ENCODE data around the gene XRCC4.

Gene XRCC4

DNA sequence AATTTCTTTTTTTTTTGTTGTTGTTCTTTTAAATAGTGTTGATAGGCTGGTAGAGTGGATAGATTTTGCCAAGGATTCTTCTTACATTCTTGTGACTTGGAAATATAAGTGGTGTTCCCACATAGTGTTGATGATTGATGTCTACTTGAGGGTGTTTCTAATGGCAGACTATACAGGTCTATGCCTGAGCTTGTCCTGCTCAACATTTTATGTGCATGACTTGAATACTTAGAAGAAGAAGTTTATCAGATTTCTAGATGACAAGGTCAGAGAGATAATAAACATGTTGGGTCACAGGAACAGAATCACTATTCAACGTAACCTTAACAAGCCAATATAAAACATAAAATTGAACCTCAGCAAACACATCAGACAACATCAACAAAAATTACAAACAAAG, 24.2 kb downstream of the XRCC4 start:
- ChIA-PET CTCF (interaction anchor here (1.3 kb wide), 1 partner anchor 12 kb away, joined by 4 read pairs; no protein-coding TSS in a partner anchor), POLR2A (no interaction called here)
- H3K4me3 ChIP-seq (ENCODE audit: low read depth, low read length) = no peak overlapping the region
- TF ChIP-seq, protein P1, sequence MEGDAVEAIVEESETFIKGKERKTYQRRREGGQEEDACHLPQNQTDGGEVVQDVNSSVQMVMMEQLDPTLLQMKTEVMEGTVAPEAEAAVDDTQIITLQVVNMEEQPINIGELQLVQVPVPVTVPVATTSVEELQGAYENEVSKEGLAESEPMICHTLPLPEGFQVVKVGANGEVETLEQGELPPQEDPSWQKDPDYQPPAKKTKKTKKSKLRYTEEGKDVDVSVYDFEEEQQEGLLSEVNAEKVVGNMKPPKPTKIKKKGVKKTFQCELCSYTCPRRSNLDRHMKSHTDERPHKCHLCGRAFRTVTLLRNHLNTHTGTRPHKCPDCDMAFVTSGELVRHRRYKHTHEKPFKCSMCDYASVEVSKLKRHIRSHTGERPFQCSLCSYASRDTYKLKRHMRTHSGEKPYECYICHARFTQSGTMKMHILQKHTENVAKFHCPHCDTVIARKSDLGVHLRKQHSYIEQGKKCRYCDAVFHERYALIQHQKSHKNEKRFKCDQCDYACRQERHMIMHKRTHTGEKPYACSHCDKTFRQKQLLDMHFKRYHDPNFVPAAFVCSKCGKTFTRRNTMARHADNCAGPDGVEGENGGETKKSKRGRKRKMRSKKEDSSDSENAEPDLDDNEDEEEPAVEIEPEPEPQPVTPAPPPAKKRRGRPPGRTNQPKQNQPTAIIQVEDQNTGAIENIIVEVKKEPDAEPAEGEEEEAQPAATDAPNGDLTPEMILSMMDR (IDR thresholded peaks at IDR 0.05; ENCODE audit: insufficient read depth, low read length, missing control alignments) = no peak
- DNase-seq (ENCODE audit: low read depth, low spot score) = no peak

DNA sequence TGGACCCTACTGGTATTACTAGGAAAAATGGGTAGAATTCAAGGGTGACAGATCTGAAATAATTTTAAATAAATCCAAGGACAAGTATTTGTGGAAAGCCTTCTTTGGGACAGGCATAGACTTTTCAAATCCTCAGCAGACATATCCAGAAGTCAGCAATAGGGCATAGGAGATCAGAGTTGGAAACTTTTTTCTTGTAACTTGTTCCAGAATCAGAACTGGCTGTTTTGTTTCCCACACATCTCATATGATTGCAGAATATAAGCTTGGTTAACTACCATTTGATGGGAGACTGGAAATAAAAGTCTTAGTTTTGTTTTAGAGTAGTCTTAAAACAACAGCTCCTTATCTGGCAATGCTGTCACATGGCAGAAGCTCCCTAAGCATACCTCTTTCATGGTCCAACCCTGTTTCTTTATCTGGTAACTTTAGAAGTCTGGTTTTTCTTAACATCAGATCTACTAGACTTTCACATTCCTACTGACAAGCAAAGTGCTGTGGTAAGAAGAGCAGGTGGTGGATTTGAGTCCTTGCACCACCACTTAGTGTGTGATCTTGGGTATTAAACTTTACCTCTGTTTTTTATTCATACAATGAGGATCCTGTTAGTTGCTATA, 25.1 kb downstream of the XRCC4 start:
- no peak for DNase-seq (ENCODE audit: low read depth, low spot score)
- TF ChIP-seq, protein P1 (IDR thresholded peaks at IDR 0.05; ENCODE audit: insufficient read depth, low read length, missing control alignments) = no peak
- ChIA-PET POLR2A (interaction anchor here (1.3 kb wide), 1 partner anchor 25 kb away, joined by 3 read pairs; the partner anchor contains the start of genes TMEM167A and XRCC4), CTCF (interaction anchor here (1.3 kb wide), 1 partner anchor 13 kb away, joined by 4 read pairs; no protein-coding TSS in a partner anchor)
- no peak overlapping the region for H3K4me3 ChIP-seq (ENCODE audit: low read depth, low read length)

DNA sequence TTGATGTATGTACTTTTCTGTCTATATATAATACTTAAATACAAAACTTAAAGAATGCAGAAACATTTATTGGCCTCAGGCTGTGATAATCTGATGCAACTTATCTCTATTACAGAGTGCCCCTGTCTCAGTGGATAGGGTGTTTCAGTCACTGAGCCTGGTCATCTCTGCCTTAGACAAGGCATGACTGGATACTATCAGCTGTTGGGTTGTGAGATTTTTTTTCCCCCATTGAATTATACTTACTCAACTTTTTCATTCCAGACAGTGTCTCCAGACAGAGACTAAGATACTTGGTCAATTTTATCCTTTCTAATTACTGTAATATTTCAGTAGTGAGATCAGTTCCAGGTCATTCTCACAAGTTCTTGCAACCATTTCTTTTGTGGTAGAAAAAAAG, 26.7 kb downstream of the XRCC4 start:
- POLR2A ChIA-PET = no interaction called here

DNA sequence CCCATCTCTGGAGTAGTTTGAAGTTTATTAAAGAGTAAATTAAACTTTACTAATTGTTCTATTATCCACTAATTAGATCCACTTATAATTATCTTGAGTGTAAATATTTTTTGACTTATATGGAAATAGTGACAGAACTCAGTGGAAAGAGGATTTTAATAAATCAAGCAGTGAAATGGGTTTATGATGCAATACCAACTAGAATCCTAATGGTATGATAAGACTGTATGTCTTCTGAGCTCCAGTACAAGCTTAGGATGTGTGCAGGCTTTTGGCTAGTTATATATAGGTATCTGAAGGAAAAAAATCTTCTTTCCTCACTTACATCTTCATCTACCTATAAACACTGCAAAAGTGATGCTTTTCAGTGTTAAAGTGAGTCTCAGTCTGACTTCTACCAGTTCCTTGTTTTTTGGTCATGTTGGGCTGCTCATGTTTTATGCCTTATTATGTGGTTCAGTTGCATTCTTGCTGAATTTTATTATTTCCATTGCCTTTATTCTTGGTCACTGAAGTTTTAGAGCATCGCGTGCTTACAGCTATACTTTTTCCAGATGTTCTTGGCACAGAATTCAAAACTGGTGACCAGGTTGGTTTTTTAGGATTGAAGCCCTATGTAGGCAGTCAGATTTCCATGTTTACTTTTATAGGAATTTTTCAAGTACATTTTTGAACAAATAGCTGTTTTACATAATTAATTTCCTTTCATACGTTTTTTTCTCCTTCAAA, 30.5 kb downstream of the XRCC4 start:
- CTCF ChIA-PET = no interaction called here
- no peak overlapping the region for H3K4me3 ChIP-seq (ENCODE audit: low read depth, low read length)
- POLR2A ChIA-PET = no interaction called here
- DNase-seq (ENCODE audit: low read depth, low spot score) = no peak
- TF ChIP-seq, protein P1 (IDR thresholded peaks at IDR 0.05; ENCODE audit: insufficient read depth, low read length, missing control alignments) = no peak

More for the DNA sequence above, 26.7 kb downstream of the XRCC4 start:
- TF ChIP-seq, protein P1 (IDR thresholded peaks at IDR 0.05; ENCODE audit: insufficient read depth, low read length, missing control alignments) = no peak
- H3K4me3 ChIP-seq (ENCODE audit: low read depth, low read length) = no peak overlapping the region
- CTCF ChIA-PET = no interaction called here
- no peak for DNase-seq (ENCODE audit: low read depth, low spot score)

DNA sequence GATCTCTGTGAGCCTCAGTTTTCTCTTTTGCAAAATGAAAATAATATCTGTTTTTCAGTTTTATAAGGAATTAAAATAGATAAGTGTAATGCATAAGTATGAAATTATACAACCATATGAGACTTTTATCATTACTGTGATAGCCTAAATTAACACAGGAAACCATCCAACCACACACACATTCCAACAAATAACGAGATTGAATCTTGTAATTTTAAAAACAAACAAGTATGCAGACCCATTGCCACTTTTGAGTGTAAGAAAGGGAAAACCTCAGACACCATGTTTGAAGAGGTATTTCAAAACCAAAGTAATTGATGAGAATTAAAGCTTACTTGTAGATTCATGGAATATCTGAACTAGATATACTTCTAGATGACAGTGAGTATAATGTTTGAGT, 32.0 kb downstream of the XRCC4 start:
- CTCF ChIA-PET = interaction anchor here (0.7 kb wide), 1 partner anchor 314 kb away, joined by 3 read pairs; no protein-coding TSS in a partner anchor
- POLR2A ChIA-PET = no interaction called here
- DNase-seq (ENCODE audit: low read depth, low spot score) = no peak
- no peak overlapping the region for H3K4me3 ChIP-seq (ENCODE audit: low read depth, low read length)
- TF ChIP-seq, protein P1 (IDR thresholded peaks at IDR 0.05; ENCODE audit: insufficient read depth, low read length, missing control alignments) = no peak

DNA sequence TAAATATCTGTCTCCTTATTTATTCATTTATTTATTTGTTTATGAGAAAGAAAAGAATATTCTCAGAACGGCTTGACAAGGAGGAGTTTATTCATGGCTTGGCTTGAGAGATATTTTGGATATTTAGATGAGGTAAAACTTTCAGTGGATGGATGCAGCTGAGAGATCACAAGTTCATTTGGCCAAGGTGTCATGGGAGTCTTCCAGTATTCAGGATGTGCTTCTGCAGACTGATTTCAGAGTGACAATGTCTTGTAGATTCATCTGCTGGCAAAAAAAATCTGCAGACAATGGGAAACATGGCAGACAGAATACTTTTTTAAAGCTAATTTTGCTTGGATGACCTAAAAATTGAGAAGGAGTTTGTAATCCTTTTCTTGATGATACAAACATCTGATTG, 38.5 kb downstream of the XRCC4 start:
- ChIA-PET POLR2A (no interaction called here), CTCF (no interaction called here)
- DNase-seq (ENCODE audit: low read depth, low spot score) = no peak
- TF ChIP-seq, protein P1 (IDR thresholded peaks at IDR 0.05; ENCODE audit: insufficient read depth, low read length, missing control alignments) = no peak
- no peak overlapping the region for H3K4me3 ChIP-seq (ENCODE audit: low read depth, low read length)
